Hypothalamus (tissue), 51 donors: ENCODE data around the gene RPUSD2.

Experiments
- DNase-seq, 51 donors: peaks; one replicate each; lab custom pipeline; 2025; lab: John Stamatoyannopoulos, UW

The RPUSD2 gene

GRCh38 chr15:40569129-40569953 lies at the start of gene RPUSD2:
Gene RPUSD2 (plus strand): TSS chr15:40569299. CDS start chr15:40569338, 39 bp downstream.
- DNase-seq: peak; percentile 60 to 95 (median 87)

- DNase-seq: no peak
Measured at GRCh38 chr15:40523611-40524010, 45.5 kb upstream of the RPUSD2 start.

GRCh38 chr15:40525855-40526254 lies 43.2 kb upstream of the RPUSD2 start:
- no peak for DNase-seq

- no peak for DNase-seq
Measured at GRCh38 chr15:40528801-40529200, 40.3 kb upstream of the RPUSD2 start.

DNA sequence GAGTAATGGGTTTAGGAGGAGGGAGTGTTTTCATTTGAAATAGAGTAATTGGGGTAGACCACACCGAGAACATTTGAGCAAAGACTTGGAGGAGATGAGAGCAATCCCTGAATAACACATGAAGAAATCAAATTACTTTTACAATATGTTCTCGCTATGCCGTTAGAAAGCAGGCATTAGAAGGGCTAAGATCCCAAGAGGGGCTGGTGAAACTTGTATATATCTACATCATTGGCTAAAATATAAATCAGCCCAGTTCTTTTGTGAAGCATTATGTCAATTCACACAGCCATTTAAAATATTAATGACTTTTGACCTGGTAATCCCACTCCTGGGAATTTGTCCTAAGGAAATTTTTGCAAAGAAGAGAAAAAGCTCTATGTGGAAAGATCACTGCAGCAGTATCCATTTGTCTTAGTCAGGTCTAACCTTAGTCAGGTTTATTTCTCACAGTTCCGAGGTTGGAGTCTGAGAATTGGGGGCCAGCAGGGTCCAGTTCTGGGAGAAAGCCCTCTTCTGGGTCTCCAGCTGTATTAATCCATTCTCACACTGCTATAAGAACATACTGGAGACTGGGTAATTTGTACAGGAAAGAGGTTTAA lies 35.2 kb upstream of the RPUSD2 start:
- no peak for DNase-seq

DNA sequence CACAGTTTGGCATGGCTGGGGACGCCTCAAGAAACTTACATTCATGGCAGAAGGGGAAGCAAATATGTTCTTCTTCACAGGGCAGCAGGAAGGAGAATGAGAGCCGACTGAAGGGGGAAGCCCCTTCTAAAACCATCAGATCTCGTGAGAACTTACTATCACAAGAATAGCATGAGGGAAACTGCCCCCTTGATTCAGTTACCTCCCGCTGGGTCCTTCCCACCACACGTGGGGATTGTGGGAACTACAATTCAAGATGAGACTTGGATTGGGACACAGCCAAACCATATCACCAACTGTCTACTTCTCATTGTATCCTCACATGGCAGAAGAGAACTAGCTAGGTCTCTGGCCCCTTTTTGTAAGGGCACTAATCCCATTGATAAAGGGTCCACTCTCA lies 34.7 kb upstream of the RPUSD2 start:
- no peak for DNase-seq

DNA sequence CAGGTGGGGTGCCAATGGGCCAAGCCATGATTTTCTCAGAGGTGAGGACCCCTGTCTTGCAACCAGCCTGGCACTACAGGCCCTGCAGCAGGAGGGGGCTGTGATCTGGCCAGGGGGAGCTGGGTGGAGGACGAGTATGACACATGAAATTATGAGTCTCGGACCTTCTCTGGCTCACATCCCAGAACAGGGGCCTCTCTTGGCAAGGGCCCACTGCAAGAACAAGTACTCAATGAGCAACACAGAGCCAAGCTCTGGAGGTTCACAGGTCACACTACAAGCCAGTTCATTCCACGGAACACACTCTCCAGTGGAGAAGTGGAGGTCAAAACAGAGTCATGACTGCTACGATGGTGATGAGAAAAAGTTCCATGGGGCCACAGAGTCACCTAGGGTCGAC lies 32.6 kb upstream of the RPUSD2 start:
- no peak for DNase-seq

DNA sequence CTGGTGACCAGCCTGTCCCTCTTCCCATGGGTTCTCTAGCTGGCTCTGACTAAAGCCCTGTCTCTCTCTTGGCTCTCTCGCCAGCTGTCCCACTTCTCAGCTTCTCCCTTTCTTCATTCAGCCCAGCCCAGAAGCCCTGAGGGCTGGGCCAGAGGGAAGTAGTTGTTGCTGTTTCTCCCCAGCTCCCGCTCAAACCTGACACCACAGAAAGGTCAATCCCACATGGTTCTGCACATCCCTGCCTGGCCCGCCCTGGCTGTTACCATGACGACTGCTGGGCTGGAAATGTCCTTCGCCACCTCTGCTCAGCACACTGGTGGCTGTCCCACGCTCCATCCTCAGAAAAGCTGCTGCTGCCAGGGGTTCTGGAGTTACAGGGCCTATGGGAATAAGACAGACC lies 30.1 kb upstream of the RPUSD2 start:
- peak in 9 of 51 donors; percentile 2 to 22 (median 8) for DNase-seq

DNA sequence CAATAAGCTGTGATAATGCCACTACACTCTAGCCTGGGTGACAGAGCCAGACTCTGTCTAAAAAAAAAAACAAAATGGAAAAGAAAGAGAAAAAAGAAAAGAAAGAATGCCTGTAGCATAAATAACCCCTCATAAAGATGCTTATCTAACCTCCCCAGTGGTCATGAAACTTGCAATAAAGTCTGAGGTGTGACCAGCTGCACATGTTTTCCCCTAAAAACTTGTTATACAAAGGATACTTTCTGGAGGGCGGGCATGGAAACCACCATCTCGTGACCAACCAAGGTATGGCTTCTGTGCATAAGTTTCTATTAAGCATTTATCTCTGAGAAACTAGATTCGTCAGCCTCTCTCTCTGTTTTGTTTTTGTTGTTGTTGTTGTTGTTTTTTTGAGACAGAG lies 26.0 kb upstream of the RPUSD2 start:
- DNase-seq: no peak

DNA sequence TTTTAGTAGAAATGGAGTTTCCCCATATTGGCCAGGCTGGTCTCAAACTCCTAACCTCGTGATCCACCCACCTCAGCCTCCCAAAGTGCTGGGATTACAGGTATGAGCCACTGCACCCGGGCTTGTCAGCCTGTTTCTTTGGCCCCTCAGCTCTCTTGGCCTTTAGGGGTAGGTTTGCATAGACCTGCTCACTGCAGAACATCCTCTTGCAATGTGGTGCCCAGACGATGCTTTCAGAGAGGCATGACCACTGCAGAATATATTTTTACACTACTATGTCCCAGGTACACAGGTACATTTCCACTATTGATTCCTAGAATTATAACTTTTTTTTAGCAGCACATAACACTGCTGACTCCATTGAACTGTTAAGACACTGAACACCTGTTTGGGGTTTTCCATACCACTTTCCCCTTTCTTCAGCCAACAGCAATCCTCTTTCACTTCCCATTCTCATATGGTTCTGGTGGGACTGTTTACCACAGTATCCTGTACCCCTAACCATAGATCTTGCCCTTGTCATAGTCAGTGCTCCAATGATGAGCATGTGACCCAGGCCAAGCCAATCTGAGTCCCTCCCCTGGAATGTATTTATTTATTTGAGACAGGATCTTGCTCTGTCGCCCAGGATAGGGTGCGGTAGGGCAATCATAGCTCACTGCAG lies 25.3 kb upstream of the RPUSD2 start:
- no peak for DNase-seq

GRCh38 chr15:40545457-40545856 lies 23.6 kb upstream of the RPUSD2 start:
- DNase-seq: no peak

DNA sequence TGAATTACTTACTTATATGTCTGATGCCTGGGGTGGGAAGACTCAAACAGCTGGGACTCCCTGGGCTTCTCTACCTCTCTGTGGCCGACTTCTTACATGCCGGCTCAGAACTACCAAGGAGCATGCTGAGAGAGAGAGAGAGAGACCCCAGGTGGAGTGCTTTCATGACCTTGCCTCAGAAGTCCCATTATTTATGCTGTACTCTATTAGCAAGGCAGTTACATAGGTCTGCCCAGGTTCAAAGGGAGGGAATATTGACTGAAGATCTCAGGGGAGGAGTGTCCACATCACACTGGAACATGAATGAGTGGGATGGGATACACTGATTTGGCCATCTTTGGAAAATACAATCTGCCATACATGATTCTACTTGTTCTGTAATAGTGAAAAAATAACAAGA lies 20.5 kb upstream of the RPUSD2 start:
- no peak for DNase-seq

DNA sequence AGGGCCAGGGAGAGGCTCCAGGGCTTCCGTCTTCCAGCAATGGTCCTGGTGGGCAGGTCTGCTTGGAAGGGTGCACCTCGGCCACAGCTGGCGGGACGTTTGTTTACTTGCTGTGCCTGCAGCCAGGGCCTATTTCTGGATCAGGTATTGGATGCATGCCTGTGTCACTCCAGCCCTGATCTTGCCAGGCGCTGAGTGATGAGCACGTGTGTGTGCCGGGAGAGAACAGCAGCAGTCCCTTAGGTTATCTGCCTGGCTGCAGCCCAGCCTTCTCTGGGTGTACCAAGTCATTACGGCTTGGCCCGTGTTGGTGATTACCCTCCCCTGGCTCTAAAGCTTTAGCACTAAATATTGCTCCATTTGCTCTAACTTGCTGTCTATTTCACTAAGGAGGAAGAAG lies 19.2 kb upstream of the RPUSD2 start:
- no peak for DNase-seq

DNA sequence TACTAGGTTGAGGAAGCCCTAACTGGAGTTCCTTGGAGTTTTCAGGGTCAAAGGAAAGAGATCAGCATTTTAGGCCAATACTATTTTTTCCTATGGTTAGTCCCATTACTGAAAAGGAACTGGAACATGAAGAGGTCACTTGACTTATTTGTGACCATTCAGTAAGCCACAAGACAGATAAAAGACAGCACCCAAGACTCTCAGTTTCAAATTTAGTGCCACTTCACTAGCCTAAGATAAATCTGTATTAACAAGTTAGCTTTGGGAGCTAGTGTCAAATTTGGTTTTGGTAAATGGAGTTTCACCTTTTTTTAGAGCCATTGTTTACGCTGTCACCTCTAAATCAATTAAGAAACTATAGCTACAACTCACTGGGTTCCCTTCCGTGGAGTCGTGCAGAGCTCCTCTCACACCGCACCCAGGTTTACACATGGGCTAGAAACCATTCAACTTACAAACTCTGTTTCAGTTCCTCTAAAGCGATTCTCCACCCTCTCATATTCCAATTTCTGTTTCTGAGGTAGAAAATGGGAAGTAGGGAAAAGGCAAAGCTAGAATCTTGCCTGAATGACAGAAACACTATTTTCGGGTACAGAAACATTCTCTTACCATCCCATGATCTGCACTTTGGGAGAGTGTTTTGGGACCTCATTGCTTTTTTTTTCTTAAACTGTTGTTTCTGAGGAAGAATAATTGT lies 18.6 kb upstream of the RPUSD2 start:
- peak in 1 of 51 donors; percentile 5 for DNase-seq

- DNase-seq: no peak
Measured at GRCh38 chr15:40554161-40554525, 15.0 kb upstream of the RPUSD2 start.

GRCh38 chr15:40555876-40556275 lies 13.2 kb upstream of the RPUSD2 start:
- no peak for DNase-seq

DNA sequence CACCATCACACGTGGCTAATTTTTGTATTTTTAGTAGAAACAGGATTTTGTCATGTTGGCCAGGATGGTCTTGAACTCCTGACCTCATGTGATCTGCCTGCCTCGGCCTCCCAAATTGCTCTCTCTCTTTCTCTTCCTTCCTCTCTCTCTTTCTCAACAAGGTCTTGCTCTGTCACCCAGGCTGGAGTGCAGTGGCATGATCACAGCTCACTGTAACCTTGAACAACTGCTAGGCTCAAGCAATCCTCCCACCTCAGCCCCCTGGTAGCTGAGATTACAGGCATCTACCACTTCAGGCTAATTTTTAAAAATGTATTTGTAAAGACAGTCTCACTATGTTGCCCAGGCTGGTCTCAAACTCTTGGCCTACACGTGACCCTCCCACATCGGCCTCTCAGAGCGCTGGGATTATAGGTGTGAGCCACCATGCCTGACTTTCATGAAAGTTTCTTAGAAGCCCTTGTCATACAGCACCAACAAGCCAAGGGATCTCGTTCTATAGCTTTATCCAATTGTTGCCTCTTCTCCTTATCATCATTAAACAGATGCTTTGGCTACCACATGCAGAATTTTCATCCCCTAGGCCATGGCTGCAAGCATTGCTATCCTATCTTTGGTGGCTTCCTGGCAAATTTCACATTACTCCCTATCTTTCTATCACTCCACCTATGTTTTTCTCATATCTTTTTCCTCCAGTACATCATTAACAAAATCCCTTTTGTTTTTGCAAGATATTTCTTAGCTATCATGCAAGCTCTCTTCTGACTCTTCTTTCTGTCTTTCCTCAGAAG lies 10.0 kb upstream of the RPUSD2 start:
- DNase-seq: no peak

- no peak for DNase-seq
Measured at GRCh38 chr15:40562691-40563090, 6.4 kb upstream of the RPUSD2 start.

- DNase-seq: no peak
Measured at GRCh38 chr15:40563426-40563825, 5.7 kb upstream of the RPUSD2 start.

GRCh38 chr15:40564591-40565332 lies 4.3 kb upstream of the RPUSD2 start, which contains the start of gene CCDC32:
Gene CCDC32 (minus strand): TSS chr15:40565042. CDS start chr15:40563015, 2,027 bp downstream.
- peak; percentile 69 to 100 (median 98) for DNase-seq
